ENCODE measurements around the gene TARBP1.
"Not testable (repeated sequence)": the region's sequence is repeated elsewhere in the genome, so short reads cannot be mapped to it uniquely, and the experiment has no call there.

Gene TARBP1

GRCh38 chr1:234504251-234504650, 25.3 kb upstream of the TARBP1 start:
- DNase-seq, result not testable (repeated sequence)

- DNase-seq, result no peak
Measured at GRCh38 chr1:234503193-234504050, 24.4 kb upstream of the TARBP1 start.

GRCh38 chr1:234502785-234503184, 23.8 kb upstream of the TARBP1 start:
- no peak for DNase-seq

- DNase-seq, result no peak
Measured at GRCh38 chr1:234500269-234500668, 21.3 kb upstream of the TARBP1 start.

GRCh38 chr1:234499943-234500245, 20.9 kb upstream of the TARBP1 start:
- DNase-seq, result no peak

GRCh38 chr1:234499119-234499942, 20.4 kb upstream of the TARBP1 start:
- DNase-seq, result peak; percentile 69 to 80 (median 75)

GRCh38 chr1:234498448-234499118, 19.6 kb upstream of the TARBP1 start:
- DNase-seq, result no peak

- DNase-seq, result no peak
Measured at GRCh38 chr1:234497589-234497988, 18.6 kb upstream of the TARBP1 start.

- DNase-seq, result no peak
Measured at GRCh38 chr1:234495231-234495990, 16.4 kb upstream of the TARBP1 start.

GRCh38 chr1:234494049-234494448, 15.1 kb upstream of the TARBP1 start:
- no peak for DNase-seq

GRCh38 chr1:234490793-234491479, 12.0 kb upstream of the TARBP1 start:
- DNase-seq, result no peak

- DNase-seq, result no peak
Measured at GRCh38 chr1:234489698-234490077, 10.7 kb upstream of the TARBP1 start.

GRCh38 chr1:234489007-234489697, 10.2 kb upstream of the TARBP1 start:
- no peak for DNase-seq

- DNase-seq, result no peak
Measured at GRCh38 chr1:234488054-234489006, 9.4 kb upstream of the TARBP1 start.

GRCh38 chr1:234486858-234487840, 8.2 kb upstream of the TARBP1 start:
- DNase-seq, result no peak

GRCh38 chr1:234484991-234485739, 6.2 kb upstream of the TARBP1 start:
- no peak for DNase-seq

- DNase-seq, result no peak
Measured at GRCh38 chr1:234484218-234484617, 5.2 kb upstream of the TARBP1 start.

GRCh38 chr1:234481771-234482170, 2.8 kb upstream of the TARBP1 start:
- DNase-seq, result no peak
